ENCODE results near the gene FABP6. TPM values are rescaled to one million over a fixed set of nuclear protein-coding genes. Genes with fewer than 3 reads are reported as not detected.

Gene FABP6
- total RNA-seq, 1 donor from 2014 or later: not detected

DNA sequence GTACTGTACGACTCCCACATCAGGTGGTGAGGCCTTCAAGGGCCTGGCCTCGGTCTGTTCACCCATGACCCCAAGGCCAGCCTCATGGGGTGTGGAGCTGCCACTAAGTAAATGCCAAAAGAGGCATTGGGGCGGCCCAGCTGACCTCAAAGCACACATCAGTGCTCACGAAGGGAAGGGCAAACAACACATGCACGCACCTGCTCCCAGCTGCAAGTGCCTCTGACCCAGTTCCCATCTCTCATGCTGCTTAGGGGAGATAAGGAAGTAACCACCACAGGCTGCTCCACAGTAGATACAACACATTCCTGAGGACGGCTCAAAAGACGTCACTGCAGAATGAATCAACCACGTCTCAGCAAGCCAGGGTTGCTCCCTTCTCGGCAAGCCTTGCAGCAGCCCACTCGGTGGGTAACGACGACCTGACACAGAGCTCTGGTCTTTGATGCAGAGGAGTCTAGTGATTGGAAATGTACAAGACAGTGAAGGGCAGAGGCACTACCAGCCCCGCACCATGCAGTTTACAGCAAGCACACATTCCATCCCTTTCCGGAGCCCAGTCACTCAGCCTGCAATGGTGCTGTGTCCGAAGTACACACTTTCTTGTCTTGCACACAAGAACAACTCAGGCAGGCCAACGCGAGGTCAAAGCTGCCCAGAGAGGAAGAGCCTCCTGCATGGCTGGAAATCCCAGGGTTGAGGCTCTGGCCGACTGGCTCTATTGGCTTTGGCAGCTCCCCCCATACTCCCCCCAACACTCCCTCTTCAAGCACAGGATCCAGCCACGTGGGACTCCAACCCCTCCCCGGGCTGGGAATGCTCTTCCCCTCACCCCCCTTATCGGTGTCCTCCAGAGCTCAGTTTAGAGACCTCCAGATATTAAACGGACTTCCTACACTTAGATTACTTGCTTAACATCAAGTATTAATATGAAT is 31.8 kb downstream of the FABP6 start:
- TF ChIP-seq, protein P1, sequence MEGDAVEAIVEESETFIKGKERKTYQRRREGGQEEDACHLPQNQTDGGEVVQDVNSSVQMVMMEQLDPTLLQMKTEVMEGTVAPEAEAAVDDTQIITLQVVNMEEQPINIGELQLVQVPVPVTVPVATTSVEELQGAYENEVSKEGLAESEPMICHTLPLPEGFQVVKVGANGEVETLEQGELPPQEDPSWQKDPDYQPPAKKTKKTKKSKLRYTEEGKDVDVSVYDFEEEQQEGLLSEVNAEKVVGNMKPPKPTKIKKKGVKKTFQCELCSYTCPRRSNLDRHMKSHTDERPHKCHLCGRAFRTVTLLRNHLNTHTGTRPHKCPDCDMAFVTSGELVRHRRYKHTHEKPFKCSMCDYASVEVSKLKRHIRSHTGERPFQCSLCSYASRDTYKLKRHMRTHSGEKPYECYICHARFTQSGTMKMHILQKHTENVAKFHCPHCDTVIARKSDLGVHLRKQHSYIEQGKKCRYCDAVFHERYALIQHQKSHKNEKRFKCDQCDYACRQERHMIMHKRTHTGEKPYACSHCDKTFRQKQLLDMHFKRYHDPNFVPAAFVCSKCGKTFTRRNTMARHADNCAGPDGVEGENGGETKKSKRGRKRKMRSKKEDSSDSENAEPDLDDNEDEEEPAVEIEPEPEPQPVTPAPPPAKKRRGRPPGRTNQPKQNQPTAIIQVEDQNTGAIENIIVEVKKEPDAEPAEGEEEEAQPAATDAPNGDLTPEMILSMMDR (IDR thresholded peaks at IDR 0.05): no peak
- no peak overlapping the region for H3K27ac Mint-ChIP-seq
- H3K27me3 Mint-ChIP-seq: peaks cover 26% of the 10 kb centered on the region
- CTCF ChIA-PET: no interaction called here
- H3K4me1 Mint-ChIP-seq: peaks cover 24% of the 10 kb centered on the region
- no peaks in the 10 kb centered on the region for H3K36me3 Mint-ChIP-seq (ENCODE audit: low read depth)
- H3K9me3 Mint-ChIP-seq: no peaks in the 10 kb centered on the region
- no peak overlapping the region for H3K4me3 Mint-ChIP-seq
- intact Hi-C loops (cut with micrococcal nuclease): no loop called here
- no peak for DNase-seq
- POLR2A ChIA-PET: interaction anchor here (0.8 to 1.1 kb wide), 2 partner anchors 10 to 40 kb away, joined by 4 to 10 read pairs; no protein-coding TSS in a partner anchor
- peak; percentile 68 for ATAC-seq (ENCODE audit: low read depth)

DNA sequence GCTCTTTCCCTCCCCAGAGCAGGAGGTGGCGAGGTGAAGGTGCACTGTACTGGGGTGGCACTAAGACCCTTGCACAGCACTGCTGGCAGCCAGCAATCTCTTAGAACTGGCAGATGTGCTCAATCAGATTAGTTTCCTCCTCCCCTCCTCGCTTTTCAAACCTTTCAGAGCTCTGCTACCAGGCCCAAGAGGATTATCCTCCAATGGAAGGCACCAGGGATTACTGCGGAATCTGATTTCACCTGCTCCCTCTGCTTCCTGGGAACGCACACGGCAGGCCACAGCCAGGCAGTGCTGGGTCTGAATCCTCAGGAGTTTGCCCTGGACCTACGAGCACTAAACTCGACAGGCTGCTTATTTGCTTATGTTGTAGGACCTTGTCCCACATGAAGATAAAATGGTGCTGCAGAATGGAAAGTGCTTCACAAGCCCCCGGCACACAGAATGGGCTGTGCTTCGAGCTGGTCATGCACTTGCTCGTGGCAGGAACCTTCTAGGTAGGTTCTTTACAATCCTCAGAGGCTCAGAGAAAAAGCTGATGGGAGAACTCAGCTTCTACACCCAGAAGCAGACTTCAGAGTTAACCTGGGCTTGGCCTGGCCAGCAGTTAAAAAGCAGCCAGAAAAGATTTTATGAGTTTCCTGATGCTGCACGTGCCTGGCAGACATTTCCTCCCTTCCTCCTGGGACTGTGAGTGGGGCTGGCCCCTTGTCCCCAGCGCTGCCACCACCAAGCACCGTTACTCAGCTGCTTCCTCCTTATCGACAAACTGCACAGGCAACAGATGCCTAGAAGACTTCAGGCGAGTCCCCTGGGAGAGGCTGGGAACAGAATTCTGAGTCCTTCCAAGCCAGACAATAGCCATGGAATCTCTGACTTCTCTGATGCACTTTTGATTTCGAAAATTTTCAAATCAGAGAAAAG is 33.1 kb downstream of the FABP6 start:
- Mint-ChIP-seq H3K27ac (no peak overlapping the region), H3K27me3 (peaks cover 30% of the 10 kb centered on the region), H3K4me3 (no peak overlapping the region), H3K36me3 (ENCODE audit: low read depth) (no peaks in the 10 kb centered on the region), H3K4me1 (peaks cover 24% of the 10 kb centered on the region), H3K9me3 (no peaks in the 10 kb centered on the region)
- ChIA-PET POLR2A (interaction anchor here (1.1 kb wide), 1 partner anchor 9 kb away, joined by 4 read pairs; no protein-coding TSS in a partner anchor), CTCF (no interaction called here)
- TF ChIP-seq, protein P1 (IDR thresholded peaks at IDR 0.05): no peak
- DNase-seq (no peak), ATAC-seq (ENCODE audit: low read depth) (peak; percentile 54)
- intact Hi-C loops (cut with micrococcal nuclease): no loop called here

DNA sequence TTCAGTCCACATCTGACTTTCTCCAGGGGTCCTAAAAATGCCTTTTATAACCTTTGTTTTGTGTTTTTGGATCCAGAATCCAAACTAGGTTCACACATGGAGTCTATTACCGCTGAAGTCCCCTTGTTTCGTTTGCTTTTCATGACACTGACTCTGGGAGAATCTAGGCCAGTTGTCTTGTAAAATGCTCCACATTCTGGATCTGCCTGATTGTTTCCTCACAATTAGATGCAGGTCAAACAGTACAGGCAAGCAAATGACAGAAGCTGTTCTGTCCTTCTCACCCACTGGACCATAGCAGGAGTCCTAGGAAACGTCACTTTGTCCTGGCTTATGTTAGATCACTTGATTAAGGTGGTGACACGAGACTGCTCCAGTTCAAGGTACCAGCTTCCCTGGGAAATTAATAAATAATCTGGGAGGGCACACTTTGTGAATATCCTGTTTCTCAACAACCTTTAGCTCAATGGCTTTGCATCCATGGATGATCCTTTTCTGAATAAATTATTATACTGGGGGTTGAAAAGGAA is 34.1 kb downstream of the FABP6 start:
- no peak for ATAC-seq (ENCODE audit: low read depth)
- peaks cover 30% of the 10 kb centered on the region for H3K27me3 Mint-ChIP-seq
- H3K27ac Mint-ChIP-seq: no peak overlapping the region
- H3K9me3 Mint-ChIP-seq: no peaks in the 10 kb centered on the region
- H3K4me1 Mint-ChIP-seq: peaks cover 24% of the 10 kb centered on the region
- TF ChIP-seq, protein P1 (IDR thresholded peaks at IDR 0.05): no peak
- ChIA-PET CTCF (no interaction called here), POLR2A (interaction anchor here (0.7 kb wide), 3 partner anchors 20 to 806 kb away, joined by 3 to 8 read pairs (median 5); no protein-coding TSS in a partner anchor)
- H3K4me3 Mint-ChIP-seq: no peak overlapping the region
- intact Hi-C loops (cut with micrococcal nuclease): no loop called here
- no peak for DNase-seq
- H3K36me3 Mint-ChIP-seq (ENCODE audit: low read depth): no peaks in the 10 kb centered on the region

DNA sequence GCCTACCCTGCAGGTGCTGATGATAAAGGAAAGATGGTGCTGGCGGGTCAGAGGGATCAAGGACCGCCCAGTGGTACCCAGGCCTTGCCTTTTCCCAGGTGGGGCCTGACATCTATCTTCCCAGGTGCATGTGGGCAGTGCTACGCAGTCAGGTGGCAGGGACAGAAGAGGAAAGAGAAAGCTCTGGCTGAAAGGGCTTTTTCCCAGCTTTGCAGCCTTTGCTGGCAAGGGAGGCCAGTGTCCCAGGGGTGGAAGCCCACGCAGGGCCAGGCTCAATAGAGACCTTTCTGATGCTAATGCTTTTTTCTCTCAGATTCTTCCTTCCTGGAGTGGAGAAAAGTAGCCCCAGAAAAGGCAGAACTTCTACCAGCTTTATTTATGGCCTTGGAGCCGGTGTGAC is 36.7 kb downstream of the FABP6 start:
- ChIA-PET POLR2A (no interaction called here), CTCF (no interaction called here)
- ATAC-seq (ENCODE audit: low read depth) (no peak), DNase-seq (no peak)
- Mint-ChIP-seq H3K27me3 (peaks cover 28% of the 10 kb centered on the region), H3K4me1 (peaks cover 23% of the 10 kb centered on the region), H3K27ac (no peak overlapping the region), H3K36me3 (ENCODE audit: low read depth) (no peaks in the 10 kb centered on the region), H3K4me3 (no peak overlapping the region), H3K9me3 (no peaks in the 10 kb centered on the region)
- TF ChIP-seq, protein P1 (IDR thresholded peaks at IDR 0.05): no peak
- intact Hi-C loops (cut with micrococcal nuclease): no loop called here
